NCI-H526 treated with DMSO at 0.1 percent for 48 hours (cell line): ENCODE data around the gene SIX2.

Experiments used
- DNase-seq: peaks from one replicate; lab custom pipeline; 2025; lab: John Stamatoyannopoulos, UW

Gene SIX2

GRCh38 chr2:45018023-45018422 is 8.8 kb upstream of the SIX2 start:
- no peak for DNase-seq

DNA sequence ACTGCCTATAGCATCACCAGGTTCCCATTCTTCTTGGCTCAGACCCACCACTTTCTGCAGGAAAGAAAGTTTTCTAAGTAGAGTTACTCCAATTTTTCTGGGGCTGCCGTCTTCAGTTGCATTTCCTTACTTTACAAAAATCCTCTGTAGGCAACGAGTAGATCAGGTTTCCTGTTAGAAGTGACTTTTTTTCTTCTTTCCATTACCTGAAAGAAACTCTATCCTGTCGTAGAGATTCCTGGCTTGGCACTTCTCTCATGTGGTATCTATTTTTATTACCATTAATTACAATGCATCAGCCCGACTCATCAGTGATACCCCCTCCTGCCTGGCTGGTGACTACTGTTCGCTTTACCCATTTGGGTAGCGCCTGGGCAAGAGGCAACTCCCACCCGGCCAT is 5.6 kb upstream of the SIX2 start:
- DNase-seq = no peak

- peak; percentile 26 for DNase-seq
These were observed 4.9 kb upstream of the SIX2 start for GRCh38 chr2:45014016-45014702.

DNA sequence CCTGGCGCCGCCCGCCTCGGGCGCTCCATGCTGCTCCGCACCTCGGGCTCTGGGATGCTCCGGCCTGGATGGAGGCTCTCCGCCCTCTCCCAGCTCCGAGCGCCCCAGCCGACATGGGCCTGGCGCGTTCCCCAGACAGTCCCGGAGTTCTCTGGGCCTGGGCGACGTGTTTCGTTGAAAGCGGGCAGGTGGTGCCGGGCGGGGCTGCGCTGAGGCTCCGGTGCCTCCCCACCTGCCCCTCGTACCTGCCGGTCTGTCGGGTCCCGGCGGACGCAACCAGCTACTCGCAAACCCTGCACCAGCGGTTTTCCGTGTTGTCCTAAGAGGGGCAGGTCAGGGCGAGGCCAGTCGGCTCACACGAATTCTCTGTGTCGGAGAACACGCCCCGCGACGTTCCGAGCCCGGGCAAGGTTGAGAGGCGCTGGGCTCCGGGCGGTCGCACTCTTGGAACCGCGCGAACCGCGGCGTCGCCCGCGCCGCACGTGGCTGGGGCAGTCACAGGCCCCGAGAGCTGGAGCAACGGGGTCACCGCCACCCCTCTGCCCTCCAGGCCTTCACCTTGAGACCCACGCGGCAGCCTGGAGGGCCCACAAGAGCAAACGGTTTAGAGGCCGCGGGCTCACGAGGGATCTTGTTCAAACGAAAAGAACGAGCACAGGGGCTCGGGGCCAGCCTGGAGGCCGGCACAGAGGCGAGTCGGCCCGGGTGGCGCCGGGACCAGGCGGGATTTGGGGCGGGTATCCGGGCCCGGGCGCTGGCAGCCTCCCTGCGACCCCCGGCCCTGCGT is 4.2 kb upstream of the SIX2 start:
- no peak for DNase-seq

DNA sequence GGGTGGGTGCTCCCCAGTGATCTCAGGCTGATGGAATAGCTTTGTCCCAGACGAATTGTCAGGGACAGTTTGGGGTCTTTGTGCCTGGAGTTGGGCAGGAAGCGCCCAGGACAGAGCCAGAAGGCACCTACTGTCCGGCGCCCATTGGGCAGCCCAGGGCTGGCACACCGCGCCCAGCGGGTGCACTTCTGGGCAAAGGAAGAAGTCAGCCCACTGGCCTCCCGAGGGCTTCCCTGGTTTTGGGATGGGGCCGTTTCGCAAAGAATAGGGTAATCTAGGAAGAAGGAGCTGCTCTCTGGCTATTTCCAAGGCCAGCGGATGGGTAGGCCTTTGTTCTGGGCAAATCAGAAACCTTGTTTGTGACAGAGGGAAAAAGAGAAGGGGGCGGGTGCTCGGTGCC is 3.5 kb upstream of the SIX2 start:
- no peak for DNase-seq

- no peak for DNase-seq
These were observed 2.7 kb upstream of the SIX2 start for GRCh38 chr2:45011621-45012602.

DNA sequence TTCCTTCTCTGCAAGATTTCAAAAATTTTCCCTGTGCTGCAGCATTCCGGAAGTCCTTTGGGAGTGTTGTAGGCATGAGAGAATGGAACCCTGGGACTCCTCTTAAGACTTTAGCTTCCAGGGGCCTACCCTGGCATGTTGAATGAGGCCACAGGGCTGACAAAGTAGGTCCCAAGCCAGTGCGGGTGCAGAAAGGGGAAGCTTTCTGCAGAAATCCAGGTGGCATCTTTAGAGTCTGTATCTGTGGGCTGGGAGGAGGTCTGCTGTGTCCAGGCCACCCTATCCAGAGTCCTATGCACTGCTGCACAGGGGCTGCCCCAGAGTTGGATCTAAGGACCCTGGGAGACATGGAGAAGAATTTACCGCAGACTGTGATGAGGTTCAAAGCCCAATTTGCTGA is 1.9 kb upstream of the SIX2 start:
- no peak for DNase-seq

DNA sequence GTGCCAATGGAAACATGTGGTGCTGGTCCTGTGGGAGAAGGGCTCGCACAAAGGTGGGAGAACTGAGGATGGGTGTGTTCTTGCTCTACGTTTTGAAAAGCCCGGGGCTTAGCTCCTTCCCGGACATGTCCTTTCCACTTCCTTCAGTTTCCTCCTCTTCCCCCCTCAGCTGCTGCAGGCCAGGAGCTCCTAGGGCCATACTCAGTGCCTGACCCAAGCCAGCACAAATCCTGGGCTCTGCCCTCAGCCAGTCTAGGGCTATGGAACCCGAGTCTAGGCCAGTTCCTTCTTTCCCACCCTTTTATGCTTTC is 1.4 kb upstream of the SIX2 start:
- DNase-seq = no peak

DNA sequence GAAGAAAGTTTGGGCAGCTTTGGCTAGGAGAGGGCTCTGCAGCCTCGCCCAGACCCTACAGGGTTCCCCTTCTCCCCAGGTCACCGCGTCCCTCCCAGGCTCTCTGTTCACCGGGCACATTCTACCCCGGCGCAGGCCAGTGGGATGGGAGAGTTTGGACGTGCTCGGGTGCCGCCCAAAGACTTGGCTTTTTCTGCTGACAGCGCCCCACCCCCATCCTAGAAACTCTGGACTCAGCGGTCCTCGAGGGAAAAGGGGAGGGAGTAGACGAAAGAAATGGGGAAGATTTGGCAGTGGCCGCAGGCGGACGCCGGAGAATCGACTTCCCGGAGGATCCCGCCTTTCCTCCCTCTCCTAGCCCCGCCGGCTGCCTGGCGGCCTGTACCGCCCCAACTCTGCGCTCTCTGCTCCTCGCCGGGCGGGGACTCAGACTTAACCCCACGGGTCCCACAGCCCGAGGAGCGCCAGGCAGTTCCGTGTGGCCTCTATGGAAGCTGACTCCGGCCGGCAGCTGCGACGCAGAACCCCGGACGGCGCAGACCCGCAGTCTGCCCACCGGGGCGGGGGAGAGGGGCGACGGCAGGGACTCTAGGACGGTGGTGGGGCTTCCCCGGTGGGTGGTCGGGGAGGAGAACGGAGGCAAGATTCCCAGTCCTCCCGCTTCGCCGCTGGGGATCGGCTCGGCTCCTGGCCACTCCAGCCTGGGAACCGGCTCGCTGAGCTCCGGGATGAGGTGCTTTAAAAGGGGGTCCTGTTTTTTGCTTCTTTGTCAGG is 863 bp upstream of the SIX2 start:
- DNase-seq = peak; percentile 34

DNA sequence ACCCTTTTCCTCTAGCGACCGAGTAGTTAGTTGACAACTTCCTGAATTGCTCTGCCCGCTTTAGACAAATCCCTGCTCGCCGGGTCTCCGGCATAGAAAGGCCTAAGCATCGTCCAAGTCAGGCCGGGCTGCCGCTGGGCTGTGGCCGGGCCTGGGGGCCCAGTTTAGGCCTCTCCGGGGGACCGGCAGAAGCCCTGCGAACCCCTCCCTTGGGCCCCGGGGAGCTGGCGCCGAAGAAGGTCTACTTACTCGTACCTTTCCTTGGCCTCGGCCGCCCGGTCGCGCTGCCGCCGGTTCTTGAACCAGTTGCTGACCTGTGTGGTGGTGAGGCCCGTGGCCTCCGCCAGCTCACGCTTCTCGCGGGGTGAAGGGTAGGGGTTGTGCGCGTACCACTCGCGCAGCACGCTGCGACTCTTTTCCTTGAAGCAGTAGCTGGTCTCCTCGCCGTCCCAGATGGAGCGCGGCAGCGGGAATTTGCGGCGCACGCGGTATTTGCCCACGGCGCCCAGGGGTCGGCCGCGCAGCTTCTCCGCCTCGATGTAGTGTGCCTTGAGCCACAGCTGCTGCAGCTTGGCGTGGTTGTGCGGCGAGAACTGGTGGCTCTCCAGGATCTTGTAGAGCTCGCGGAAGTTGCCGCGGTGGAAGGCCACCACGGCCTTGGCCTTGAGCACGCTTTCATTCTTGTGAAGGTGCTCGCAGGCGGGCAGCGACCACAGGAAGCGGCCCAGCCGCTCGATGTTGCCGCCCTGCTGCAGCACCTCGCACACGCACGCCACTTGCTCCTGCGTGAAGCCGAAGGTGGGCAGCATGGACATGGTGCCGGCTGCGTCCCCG is 739 bp downstream of the SIX2 start:
- peak; percentile 38 for DNase-seq

- DNase-seq = peak; percentile 34
These were observed 1.3 kb downstream of the SIX2 start for GRCh38 chr2:45007961-45008295.

DNA sequence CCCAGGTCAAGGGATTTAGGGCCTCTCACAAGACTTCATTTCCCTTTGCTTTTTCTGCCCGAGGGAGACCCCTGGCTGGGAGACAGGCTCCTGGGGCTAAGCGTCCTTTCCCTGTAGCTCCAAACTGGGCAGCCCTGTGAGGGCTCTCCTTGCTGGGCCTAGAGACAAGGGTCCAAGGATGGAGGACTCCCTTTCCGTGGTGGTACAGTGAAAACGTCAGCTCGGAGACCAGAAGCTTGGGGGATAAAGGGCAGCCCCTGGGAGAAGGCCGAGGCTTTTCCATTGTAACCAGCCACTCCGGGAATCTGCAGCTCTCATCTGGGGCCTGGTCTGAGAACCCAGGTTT is 2.3 kb downstream of the SIX2 start:
- DNase-seq = no peak

GRCh38 chr2:45006041-45006941 is 3.0 kb downstream of the SIX2 start:
- no peak for DNase-seq

DNA sequence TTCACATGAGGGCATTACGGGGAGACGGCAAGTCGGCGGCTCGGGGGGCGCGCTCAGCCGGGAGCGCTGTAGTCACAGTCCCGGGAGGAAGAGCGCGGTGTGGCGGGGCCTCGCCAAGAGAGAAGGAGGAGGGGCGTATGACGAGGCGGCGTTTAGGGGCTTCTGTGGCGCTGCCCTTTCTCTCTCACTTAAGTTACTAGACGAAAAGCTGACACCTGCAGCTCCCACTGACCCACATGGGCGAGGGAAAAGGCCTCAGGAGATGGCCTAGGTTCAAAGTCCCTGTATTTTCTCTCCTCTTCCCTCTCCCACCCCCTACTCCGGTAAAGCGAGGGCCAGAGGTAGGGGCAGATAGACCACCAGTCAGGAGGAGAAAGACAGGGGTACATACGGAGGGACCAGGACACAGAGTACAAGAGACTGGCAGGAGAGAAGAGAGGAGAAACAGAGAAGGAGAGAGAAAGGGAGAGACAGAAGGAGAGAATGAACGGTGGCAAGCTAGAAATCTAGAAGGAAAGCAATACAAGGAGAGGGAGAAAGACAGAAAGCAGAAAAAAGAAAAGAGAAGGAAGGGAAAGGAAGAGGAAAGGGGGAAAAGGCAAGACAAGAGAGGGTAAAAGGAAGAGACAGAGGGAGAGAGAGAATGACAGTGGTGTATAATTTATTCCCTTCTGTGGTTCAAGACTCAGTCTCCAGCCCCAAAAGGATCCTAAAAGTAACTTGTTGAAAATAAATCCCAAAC is 3.8 kb downstream of the SIX2 start:
- no peak for DNase-seq

GRCh38 chr2:45004562-45005191 is 4.6 kb downstream of the SIX2 start:
- DNase-seq = no peak

GRCh38 chr2:45003579-45004551 is 5.4 kb downstream of the SIX2 start:
- no peak for DNase-seq

DNA sequence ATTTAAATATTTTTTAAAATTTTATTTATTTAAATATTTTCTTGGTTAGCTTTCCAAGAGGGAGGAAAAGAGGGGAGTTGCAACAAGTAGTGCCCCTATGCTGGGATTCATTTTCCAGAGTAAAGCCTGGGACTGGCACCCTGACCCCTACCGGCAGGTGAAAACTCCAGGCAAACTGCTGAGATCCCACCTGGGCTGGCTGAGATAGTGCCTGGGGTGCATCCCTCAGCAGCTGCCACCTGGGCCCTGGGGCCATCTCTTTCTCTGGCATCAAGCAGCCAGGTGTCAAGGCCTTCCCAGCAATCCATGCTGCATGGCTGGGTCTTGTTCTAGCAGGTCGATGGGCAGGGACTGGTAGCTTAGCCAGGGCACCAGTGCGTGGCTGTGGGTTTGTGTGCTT is 6.6 kb downstream of the SIX2 start:
- no peak for DNase-seq

- DNase-seq = no peak
These were observed 7.3 kb downstream of the SIX2 start for GRCh38 chr2:45001869-45002385.
